ENCODE data around the gene WDFY2. TPM values are rescaled to one million over a fixed set of nuclear protein-coding genes. Genes with fewer than 3 reads are reported as not detected.

Gene WDFY2
- total RNA-seq, 1 experiment from 2014 or later, result 26.4 TPM

GRCh38 chr13:51594432-51594831, 10.2 kb downstream of the WDFY2 start:
- no peak overlapping the region for H3K27ac ChIP-seq (ENCODE audit: insufficient read length, low read depth, low read length)
- no peak overlapping the region for H2BK20ac ChIP-seq (ENCODE audit: low read depth, low read length, poor library complexity, severe bottlenecking)
- H4K8ac ChIP-seq (replicated peaks; ENCODE audit: insufficient read length, low read depth, low read length), result no peak overlapping the region
- no peak overlapping the region for H3K23ac ChIP-seq (ENCODE audit: insufficient read length, low read depth, low read length)
- H3K79me1 ChIP-seq (ENCODE audit: insufficient read depth, low read depth, low read length, poor library complexity, severe bottlenecking), result peaks cover 8% of the 10 kb centered on the region
- no peak for TF ChIP-seq CTCF (conservative IDR thresholded peaks at IDR 0.05)
- no peak overlapping the region for H3K4me2 ChIP-seq (ENCODE audit: insufficient read depth, insufficient read length, low read length)
- no peak overlapping the region for H2AK5ac ChIP-seq (ENCODE audit: insufficient read length, low read length)
- H2BK12ac ChIP-seq (ENCODE audit: insufficient read length, low read depth, low read length), result no peak overlapping the region
- no peak overlapping the region for H2BK5ac ChIP-seq (ENCODE audit: insufficient read length, low read length)
- no peak overlapping the region for H3K4ac ChIP-seq (ENCODE audit: low read depth, low read length)
- no peak overlapping the region for H3K27ac Mint-ChIP-seq
- no peaks in the 10 kb centered on the region for H3K9me3 ChIP-seq (ENCODE audit: control insufficient read depth, low read depth, low read length)
- no peak overlapping the region for H4K91ac ChIP-seq (ENCODE audit: insufficient read length, low read depth, low read length)
- H3K4me3 Mint-ChIP-seq, result no peak overlapping the region
- no peaks in the 10 kb centered on the region for H3K27me3 Mint-ChIP-seq (ENCODE audit: low read depth)
- H3K4me1 ChIP-seq (ENCODE audit: insufficient read depth, low read length), result peaks cover 15% of the 10 kb centered on the region; the same call in 1 of the 2 replicates
- H2BK15ac ChIP-seq (ENCODE audit: low read depth, low read length), result no peak overlapping the region
- H3K9me3 Mint-ChIP-seq, result no peaks in the 10 kb centered on the region
- H3K36me3 Mint-ChIP-seq (ENCODE audit: insufficient read depth in 1 of 3, low read depth in 3 of 3), result no peaks in the 10 kb centered on the region; a peak in 1 of 7 replicates
- H3K14ac ChIP-seq (ENCODE audit: insufficient read depth, low read length), result no peak overlapping the region
- WGBS (ENCODE audit: extremely low coverage, insufficient read length, low lambda C conversion rate), result no CpG with 5 or more reads among the region's 3 CpGs
- no peak overlapping the region for H2BK120ac ChIP-seq (ENCODE audit: low read depth, low read length, poor library complexity, severe bottlenecking)
- H3K23me2 ChIP-seq (ENCODE audit: insufficient read length, low read depth, low read length, poor library complexity, severe bottlenecking), result no peaks in the 10 kb centered on the region
- DNase-seq, result no peak
- peaks cover 60 to 63% of the 10 kb centered on the region in 2 experiments for H3K4me1 Mint-ChIP-seq
- no peak overlapping the region for H3K9ac ChIP-seq (ENCODE audit: extremely low read depth, insufficient read length, low read length)
- H3K56ac ChIP-seq (ENCODE audit: insufficient read length, low read depth, low read length), result no peak overlapping the region
- no peak overlapping the region for H3K18ac ChIP-seq (ENCODE audit: insufficient read length, low read depth, low read length)
- H3K27me3 ChIP-seq (ENCODE audit: insufficient read depth, low read length), result no peaks in the 10 kb centered on the region
- H3K79me2 ChIP-seq (ENCODE audit: insufficient read depth, low read length), result peaks cover 35% of the 10 kb centered on the region
- no peak overlapping the region for H4K5ac ChIP-seq (ENCODE audit: insufficient read length, low read depth, low read length)
- no peaks in the 10 kb centered on the region for H4K20me1 ChIP-seq (ENCODE audit: control insufficient read depth, insufficient read depth, insufficient read length)
- no peak overlapping the region for H3T11ph ChIP-seq (ENCODE audit: low read length)
- H2AFZ ChIP-seq (ENCODE audit: low read length), result no peak overlapping the region
